CD4-positive, CD25-positive, alpha-beta regulatory T cell (primary cell): ENCODE results near the gene IL2RG. TPM values are rescaled to one million over a fixed set of nuclear protein-coding genes. Genes with fewer than 3 reads are reported as not detected.
A peak's percentile ranks its signal among the peaks of the same experiment; 100 is the strongest.

Source experiments
- ATAC-seq, 2 donors: fragments of 150-1000 bp; cut with Tn5 transposase; one replicate each; pipeline ENCODE4 v1.10.0; 2021; ENCODE audit warnings: low read depth in 2 of 2, moderate number of reproducible peaks in 2 of 2, moderate library complexity in 1 of 2
- DNase-seq, 3 donors: peaks; one replicate each; pipeline versions ENCODE4 v3.0.0 to v3.0.0-alpha.2; 2012 to 2022; ENCODE audit warnings: mixed read lengths in 1 of 3
- H3K27ac ChIP-seq: one replicate; pipeline ENCODE4 v1.7.0; 2013; ENCODE audit warnings: mild to moderate bottlenecking, low read length; ENCODE audit not compliant: insufficient read depth, poor library complexity, severe bottlenecking
- H3K27me3 ChIP-seq: one replicate; pipeline ENCODE4 v1.7.0; 2013; ENCODE audit warnings: low read length; ENCODE audit not compliant: control insufficient read depth, insufficient read depth
- H3K36me3 ChIP-seq: one replicate; pipeline ENCODE4 v1.7.0; 2013; ENCODE audit warnings: mild to moderate bottlenecking, low read length, moderate library complexity; ENCODE audit not compliant: control insufficient read depth, insufficient read depth
- H3K4me1 ChIP-seq: 2 replicates; pipeline ENCODE4 v1.7.0; 2013; ENCODE audit warnings: mild to moderate bottlenecking, low read length; ENCODE audit not compliant: insufficient read depth, control insufficient read depth, poor library complexity, severe bottlenecking
- H3K4me3 ChIP-seq: one replicate; pipeline ENCODE4 v1.7.0; 2013; ENCODE audit warnings: low read depth, mild to moderate bottlenecking, low read length, moderate library complexity
- H3K9me3 ChIP-seq, 2 experiments: 1 replicate in 1 of 2; 2 replicates in 1 of 2; pipeline ENCODE4 v1.7.0; 2013; ENCODE audit warnings: low read length in 2 of 2, mild to moderate bottlenecking in 1 of 2, moderate library complexity in 1 of 2; ENCODE audit not compliant: control insufficient read depth in 2 of 2
- H3K27ac Mint-ChIP-seq, 3 donors: one replicate each; pipeline ENCODE4 v1.8.0; 2020 to 2022; ENCODE audit warnings: mild to moderate bottlenecking in 3 of 3, mixed read lengths in 3 of 3, moderate library complexity in 2 of 3
- H3K27me3 Mint-ChIP-seq: one replicate; pipeline ENCODE4 v1.8.0; 2022; ENCODE audit warnings: mild to moderate bottlenecking, mixed read lengths
- H3K36me3 Mint-ChIP-seq: one replicate; pipeline ENCODE4 v1.8.0; 2020; ENCODE audit warnings: mixed read lengths
- H3K4me1 Mint-ChIP-seq, 4 donors: one replicate each; pipeline ENCODE4 v1.8.0; 2020 to 2022; ENCODE audit warnings: mixed read lengths in 4 of 4, mild to moderate bottlenecking in 1 of 4
- H3K4me3 Mint-ChIP-seq, 4 donors: one replicate each; pipeline ENCODE4 v1.8.0; 2020 to 2022; ENCODE audit warnings: mild to moderate bottlenecking in 4 of 4, mixed read lengths in 4 of 4, moderate library complexity in 3 of 4
- H3K9me3 Mint-ChIP-seq, 7 donors: one replicate each; pipeline ENCODE4 v1.8.0; 2020 to 2022; ENCODE audit warnings: mixed read lengths in 7 of 7, mild to moderate bottlenecking in 3 of 7, moderate library complexity in 2 of 7
- polyA plus RNA-seq, 4 donors: library from polyadenylated mRNA; unstranded; fragments of 300-500 nt; fragmentation: Illumina TruSeq; gene quantifications; one replicate each; pipeline ENCODE4 v1.2.3, GENCODE V29; 2021
- total RNA-seq: library from RNA; stranded (reverse); gene quantifications from one replicate; pipeline ENCODE4 v1.2.3, GENCODE V29; 2022

Gene IL2RG
- total and polyA plus RNA-seq, 5 donors from 2014 or later = 504 to 1,278 (median 1,069) TPM

GRCh38 chrX:71060127-71060526, 51.2 kb downstream of the IL2RG start:
- Mint-ChIP-seq H3K4me3 (no peak overlapping the region), H3K4me1 (peaks cover 25 to 50% (median 36%) of the 10 kb centered on the region in 4 donors), H3K27ac (no peak overlapping the region), H3K9me3 (no peaks in the 10 kb centered on the region), H3K27me3 (no peaks in the 10 kb centered on the region), H3K36me3 (peaks cover 4% of the 10 kb centered on the region)
- no peak for DNase-seq
- peaks cover 24% of the 10 kb centered on the region for H3K4me1 ChIP-seq
- no peaks in the 10 kb centered on the region for H3K9me3 ChIP-seq
- no peaks in the 10 kb centered on the region for H3K27me3 ChIP-seq
- peaks cover 11% of the 10 kb centered on the region for H3K36me3 ChIP-seq
- no peak overlapping the region for H3K4me3 ChIP-seq
- no peak for ATAC-seq
- H3K27ac ChIP-seq = no peak overlapping the region

DNA sequence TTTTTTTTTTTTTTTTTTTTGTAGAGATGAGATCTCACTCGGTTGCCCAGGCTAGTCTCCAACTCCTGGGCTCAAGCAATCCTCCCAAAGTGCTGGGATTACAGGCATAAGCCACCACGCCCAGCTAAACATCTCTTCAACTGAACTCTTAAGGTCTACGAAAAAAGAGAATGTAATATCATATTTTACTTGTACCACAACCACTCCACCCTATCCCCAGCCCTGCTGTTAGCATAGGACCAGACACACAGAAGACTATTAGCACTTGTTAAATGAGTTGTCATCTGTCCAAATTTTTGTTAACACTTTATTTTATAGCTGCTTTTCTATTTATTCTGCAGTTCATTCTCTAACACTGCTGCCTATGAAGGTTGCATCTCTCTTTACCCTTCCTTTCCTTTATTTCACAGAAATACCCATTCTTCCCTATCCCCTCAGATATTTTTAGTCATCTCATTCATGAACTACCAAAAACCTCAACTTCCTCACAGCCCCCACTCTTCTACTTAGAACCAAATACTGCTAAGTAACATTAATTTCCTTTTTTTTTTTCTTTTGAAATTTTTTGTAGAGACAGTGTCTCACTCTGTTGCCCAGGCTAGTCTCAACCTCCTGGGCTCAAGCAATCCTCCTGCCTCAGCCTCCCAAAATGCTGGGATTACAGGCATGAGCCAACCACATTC, 53.4 kb downstream of the IL2RG start:
- H3K4me1 Mint-ChIP-seq = peaks cover 24 to 42% (median 30%) of the 10 kb centered on the region in 4 donors
- H3K27ac Mint-ChIP-seq = peak overlapping the region in 2 of 3 donors; percentile 2 to 33
- DNase-seq (peak in 1 of 3 donors; percentile 23), ATAC-seq (no peak)
- Histone ChIP-seq H3K4me3 (no peak overlapping the region), H3K9me3 (no peaks in the 10 kb centered on the region), H3K27me3 (no peaks in the 10 kb centered on the region), H3K27ac (no peak overlapping the region), H3K4me1 (peaks cover 24% of the 10 kb centered on the region), H3K36me3 (peaks cover 11% of the 10 kb centered on the region)
- peak overlapping the region; percentile 3 to 86 (median 33) for H3K4me3 Mint-ChIP-seq
- H3K36me3 Mint-ChIP-seq = peaks cover 4% of the 10 kb centered on the region
- no peaks in the 10 kb centered on the region for H3K9me3 Mint-ChIP-seq
- H3K27me3 Mint-ChIP-seq = no peaks in the 10 kb centered on the region

Other genes starting within 250 kb of the IL2RG start
- gene TEX11, start 202.9 kb downstream of the IL2RG start, total RNA-seq = not detected
- gene TEX11, start 202.9 kb downstream of the IL2RG start, polyA plus RNA-seq = not detected
- gene SLC7A3, start 180.5 kb downstream of the IL2RG start, total RNA-seq = not detected
- gene SLC7A3, start 180.5 kb downstream of the IL2RG start, polyA plus RNA-seq = not detected
- gene SNX12, start 43.2 kb downstream of the IL2RG start, total RNA-seq = 29.5 TPM
- gene SNX12, start 43.2 kb downstream of the IL2RG start, polyA plus RNA-seq = 1 to 10 TPM; 4.0 to 9.2 (median 5.8) TPM
- 49.9 TPM for gene FOXO4, start 15.7 kb downstream of the IL2RG start, total RNA-seq
- 1 to 10 TPM; 1.8 to 3.3 (median 2.5) TPM for gene FOXO4, start 15.7 kb downstream of the IL2RG start, polyA plus RNA-seq
- gene CXorf65, start 4.8 kb downstream of the IL2RG start, total RNA-seq = 81.0 TPM
- 1 to 10 TPM; 1.6 to 4.3 (median 3.2) TPM for gene CXorf65, start 4.8 kb downstream of the IL2RG start, polyA plus RNA-seq
- gene MED12, start 7.0 kb upstream of the IL2RG start, total RNA-seq = 83.8 TPM
- gene MED12, start 7.0 kb upstream of the IL2RG start, polyA plus RNA-seq = 1 to 10 TPM; 6.3 to 9.7 (median 8.2) TPM
- 4.4 TPM for gene NLGN3, start 33.3 kb upstream of the IL2RG start, total RNA-seq
- under 1 TPM in 1 of 4 donors, not detected in 3; 0.05 TPM for gene NLGN3, start 33.3 kb upstream of the IL2RG start, polyA plus RNA-seq
- gene GJB1, start 111.6 kb upstream of the IL2RG start, total RNA-seq = not detected
- not detected for gene GJB1, start 111.6 kb upstream of the IL2RG start, polyA plus RNA-seq
- 19.5 TPM for gene ZMYM3, start 142.6 kb upstream of the IL2RG start, total RNA-seq
- 1 to 10 TPM; 4.9 to 7.3 (median 6.3) TPM for gene ZMYM3, start 142.6 kb upstream of the IL2RG start, polyA plus RNA-seq
- gene NONO, start 172.1 kb upstream of the IL2RG start, total RNA-seq = 388 TPM
- gene NONO, start 172.1 kb upstream of the IL2RG start, polyA plus RNA-seq = 100 to 1,000 TPM; 171 to 182 (median 177) TPM
- 1.4 TPM for gene ITGB1BP2, start 190.2 kb upstream of the IL2RG start, total RNA-seq
- not detected for gene ITGB1BP2, start 190.2 kb upstream of the IL2RG start, polyA plus RNA-seq